Measurements from ENCODE around the gene DPM2.

DNA sequence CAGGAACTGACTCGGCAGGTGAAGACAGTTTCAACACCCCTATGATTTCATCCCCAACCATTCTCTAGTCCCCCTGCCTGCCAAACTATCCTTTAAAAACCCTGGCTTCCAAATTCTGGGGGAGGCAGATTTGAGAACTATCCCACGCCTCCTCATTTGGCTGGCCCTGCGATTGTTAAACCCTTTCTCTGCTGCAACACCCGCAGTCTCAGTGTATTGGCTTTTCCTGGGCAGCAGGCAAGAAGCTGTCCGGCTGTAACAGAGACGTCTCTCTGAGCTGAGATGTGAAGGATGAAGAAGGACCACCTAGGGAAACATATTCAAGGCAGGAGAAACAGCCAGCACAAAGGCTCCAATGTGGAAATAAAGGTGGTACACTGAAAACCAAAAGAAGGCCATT lies 44.8 kb downstream of the DPM2 start:
- TF ChIP-seq, protein P1, sequence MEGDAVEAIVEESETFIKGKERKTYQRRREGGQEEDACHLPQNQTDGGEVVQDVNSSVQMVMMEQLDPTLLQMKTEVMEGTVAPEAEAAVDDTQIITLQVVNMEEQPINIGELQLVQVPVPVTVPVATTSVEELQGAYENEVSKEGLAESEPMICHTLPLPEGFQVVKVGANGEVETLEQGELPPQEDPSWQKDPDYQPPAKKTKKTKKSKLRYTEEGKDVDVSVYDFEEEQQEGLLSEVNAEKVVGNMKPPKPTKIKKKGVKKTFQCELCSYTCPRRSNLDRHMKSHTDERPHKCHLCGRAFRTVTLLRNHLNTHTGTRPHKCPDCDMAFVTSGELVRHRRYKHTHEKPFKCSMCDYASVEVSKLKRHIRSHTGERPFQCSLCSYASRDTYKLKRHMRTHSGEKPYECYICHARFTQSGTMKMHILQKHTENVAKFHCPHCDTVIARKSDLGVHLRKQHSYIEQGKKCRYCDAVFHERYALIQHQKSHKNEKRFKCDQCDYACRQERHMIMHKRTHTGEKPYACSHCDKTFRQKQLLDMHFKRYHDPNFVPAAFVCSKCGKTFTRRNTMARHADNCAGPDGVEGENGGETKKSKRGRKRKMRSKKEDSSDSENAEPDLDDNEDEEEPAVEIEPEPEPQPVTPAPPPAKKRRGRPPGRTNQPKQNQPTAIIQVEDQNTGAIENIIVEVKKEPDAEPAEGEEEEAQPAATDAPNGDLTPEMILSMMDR (IDR thresholded peaks at IDR 0.05; ENCODE audit: borderline replicate concordance, extremely low read depth, low read length, poor library complexity, severe bottlenecking): no peak
- no peak for TF ChIP-seq EZH2 (IDR thresholded peaks at IDR 0.05; ENCODE audit: borderline replicate concordance, low read depth, low read length, severe bottlenecking)

Measured in DND-41 (cell line).